Daoy (cell line): ENCODE results near the gene GALNS. TPM values are rescaled to one million over a fixed set of nuclear protein-coding genes. Genes with fewer than 3 reads are reported as not detected.

ENCODE experiments used
- DNase-seq: peaks from one replicate; pipeline ENCODE4 v3.0.0-alpha.2; 2015; ENCODE audit warnings: low read depth
- total RNA-seq: library from RNA; depleted of rRNA; stranded (reverse); fragments of >200 nt; shearing (Covaris generic); gene quantifications from 2 replicates; pipeline ENCODE4 v1.2.3, GENCODE V29; 2014

GALNS gene
- total RNA-seq, 1 experiment from 2014 or later = 4.5 TPM

- DNase-seq = peak; percentile 71
These were observed 1.1 kb upstream of the GALNS start for GRCh38 chr16:88857728-88858339.

GRCh38 chr16:88856122-88856827, 472 bp downstream of the GALNS start:
- DNase-seq = no peak

- no peak for DNase-seq
These were observed 1.0 kb downstream of the GALNS start for GRCh38 chr16:88855736-88856121.

- no peak for DNase-seq
These were observed 1.6 kb downstream of the GALNS start for GRCh38 chr16:88855176-88855575.

- no peak for DNase-seq
These were observed 2.2 kb downstream of the GALNS start for GRCh38 chr16:88854306-88855111.

- DNase-seq = no peak
These were observed 3.3 kb downstream of the GALNS start for GRCh38 chr16:88853325-88853941.

GRCh38 chr16:88851616-88852015, 5.1 kb downstream of the GALNS start:
- no peak for DNase-seq

- DNase-seq = no peak
These were observed 6.1 kb downstream of the GALNS start for GRCh38 chr16:88850531-88851199.

- no peak for DNase-seq
These were observed 8.2 kb downstream of the GALNS start for GRCh38 chr16:88848557-88848956.

- no peak for DNase-seq
These were observed 9.1 kb downstream of the GALNS start for GRCh38 chr16:88847654-88848053.

GRCh38 chr16:88846088-88846487, 10.7 kb downstream of the GALNS start:
- peak; percentile 25 for DNase-seq

- no peak for DNase-seq
These were observed 12.2 kb downstream of the GALNS start for GRCh38 chr16:88844419-88845036.

- no peak for DNase-seq
These were observed 13.5 kb downstream of the GALNS start for GRCh38 chr16:88843256-88843655.

- no peak for DNase-seq
These were observed 13.9 kb downstream of the GALNS start for GRCh38 chr16:88842806-88843205.

- no peak for DNase-seq
These were observed 14.4 kb downstream of the GALNS start for GRCh38 chr16:88842308-88842756.

GRCh38 chr16:88841521-88842307, 15.0 kb downstream of the GALNS start:
- DNase-seq = no peak

GRCh38 chr16:88840600-88841215, 16.0 kb downstream of the GALNS start:
- no peak for DNase-seq

- DNase-seq = no peak
These were observed 16.8 kb downstream of the GALNS start for GRCh38 chr16:88839745-88840599.

- DNase-seq = no peak
These were observed 17.7 kb downstream of the GALNS start for GRCh38 chr16:88839026-88839529.
